NCI-H748 treated with DMSO at 0.1 percent for 48 hours (cell line): ENCODE measurements around the gene NTRK2.

Source experiments
- DNase-seq: peaks from one replicate; lab custom pipeline; 2025; lab: John Stamatoyannopoulos, UW

Gene NTRK2

DNA sequence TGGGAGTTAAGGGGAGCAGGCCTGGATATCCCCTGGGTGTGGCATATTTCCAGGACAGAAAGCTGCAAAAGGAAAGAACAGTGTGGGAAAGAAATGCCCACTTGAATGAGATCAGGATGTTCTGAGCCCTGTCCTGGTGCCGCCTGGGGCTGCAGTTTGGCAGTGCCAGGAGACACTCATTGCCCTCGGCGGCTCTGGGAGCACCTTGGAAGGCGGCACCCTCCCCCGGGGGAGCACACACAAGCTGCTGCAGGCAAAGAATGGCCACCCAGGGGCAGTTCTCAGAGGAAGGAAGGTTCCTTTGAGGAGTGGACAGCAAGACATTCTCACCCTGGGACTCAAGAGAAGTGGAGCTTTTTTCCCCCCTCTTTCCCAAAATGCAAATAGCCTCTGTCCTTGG lies 305.3 kb downstream of the NTRK2 start:
- DNase-seq, result no peak

DNA sequence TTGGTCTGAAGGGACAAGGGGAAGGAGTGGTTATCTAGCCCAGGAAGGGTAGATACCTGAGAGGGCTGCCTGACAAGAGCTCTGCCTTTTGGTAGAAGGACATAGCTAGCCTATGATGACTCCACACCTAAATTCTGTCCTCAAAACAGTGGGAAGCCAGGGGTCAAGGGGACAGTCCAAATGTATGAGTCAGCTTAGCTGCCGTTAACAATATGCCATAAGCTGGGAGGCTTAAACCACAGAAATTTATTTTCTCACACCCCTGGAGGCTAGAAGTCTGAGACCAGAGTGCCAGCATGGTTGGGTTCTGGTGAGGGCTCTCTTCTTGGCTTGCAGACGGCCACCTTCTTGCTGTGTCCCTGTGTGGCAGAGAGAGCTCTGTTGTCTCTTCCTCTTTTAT lies 306.4 kb downstream of the NTRK2 start:
- DNase-seq, result no peak

DNA sequence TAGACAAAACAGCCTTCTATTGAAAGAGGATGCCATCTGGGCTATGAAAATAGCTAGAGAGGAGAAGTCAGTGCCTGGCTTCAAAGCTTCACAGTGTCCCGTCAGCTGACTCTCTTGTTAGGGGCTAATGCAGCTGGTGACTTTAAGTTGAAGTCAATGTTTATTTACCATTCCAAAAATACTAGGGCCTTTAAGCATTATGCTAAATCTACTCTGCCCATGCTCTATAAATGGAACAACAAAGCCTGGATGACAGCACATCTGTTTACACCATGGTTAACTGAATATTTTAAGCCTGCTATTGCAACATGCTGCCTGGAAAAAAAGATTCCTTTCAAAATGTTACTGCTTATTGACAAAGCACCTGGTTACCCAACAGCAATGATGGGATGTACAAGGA lies 309.1 kb downstream of the NTRK2 start:
- no peak for DNase-seq

DNA sequence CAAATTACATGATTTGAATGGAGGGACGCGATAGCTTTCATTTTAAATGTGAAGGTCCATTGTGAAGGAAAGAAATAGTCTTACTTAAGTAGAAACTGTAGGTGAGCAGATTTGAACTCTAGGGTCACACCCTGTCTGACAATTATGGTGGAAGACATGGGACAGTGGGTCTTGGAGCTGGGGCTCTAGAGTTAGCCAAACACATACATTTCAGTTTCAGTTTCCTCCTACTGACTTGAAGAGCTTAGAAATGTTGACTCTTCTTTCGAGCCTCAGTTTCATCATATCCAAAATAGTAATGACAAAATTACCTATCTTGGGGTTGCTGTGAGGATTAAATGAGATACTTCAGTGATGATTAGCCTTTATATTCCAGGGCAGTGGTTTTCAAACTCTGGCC lies 314.2 kb downstream of the NTRK2 start:
- no peak for DNase-seq

DNA sequence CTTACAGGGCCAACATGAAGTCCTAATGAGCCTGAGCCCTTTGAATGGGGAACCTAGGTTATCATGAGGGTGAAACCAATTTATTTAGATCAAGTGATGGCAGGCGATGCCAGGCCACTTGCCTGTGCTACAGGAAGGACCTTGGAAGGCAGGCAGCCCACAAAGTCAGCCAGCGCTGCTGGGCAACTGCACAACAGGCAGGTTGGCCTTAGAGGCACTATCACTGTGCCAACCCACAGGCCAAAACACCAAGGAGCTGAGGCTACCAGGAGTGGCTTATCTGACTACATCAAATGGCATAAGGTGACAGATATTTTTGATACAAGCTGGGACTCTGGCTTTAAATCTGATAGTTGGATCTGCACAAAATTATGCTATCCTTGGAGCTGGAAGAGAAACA lies 319.1 kb downstream of the NTRK2 start:
- no peak for DNase-seq

DNA sequence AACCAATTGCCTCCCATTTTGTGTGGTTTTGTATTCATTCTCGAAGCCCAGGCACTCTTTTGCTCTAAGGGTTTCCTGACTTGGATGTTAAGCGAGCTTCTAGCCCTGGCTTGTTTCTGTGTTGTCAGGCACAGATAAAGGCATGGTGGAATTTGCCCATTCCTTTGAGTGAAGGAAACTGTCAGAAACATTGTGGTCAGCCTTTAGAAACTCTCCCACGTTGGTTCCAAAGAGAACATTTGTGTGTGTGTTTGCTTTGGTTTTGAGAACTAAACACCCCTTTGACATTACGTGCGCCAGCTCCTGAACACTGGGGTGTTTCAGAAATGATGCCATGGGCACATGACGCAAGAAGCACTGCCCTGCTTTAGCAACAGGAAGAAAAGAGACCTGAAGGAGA lies 320.9 kb downstream of the NTRK2 start:
- no peak for DNase-seq

DNA sequence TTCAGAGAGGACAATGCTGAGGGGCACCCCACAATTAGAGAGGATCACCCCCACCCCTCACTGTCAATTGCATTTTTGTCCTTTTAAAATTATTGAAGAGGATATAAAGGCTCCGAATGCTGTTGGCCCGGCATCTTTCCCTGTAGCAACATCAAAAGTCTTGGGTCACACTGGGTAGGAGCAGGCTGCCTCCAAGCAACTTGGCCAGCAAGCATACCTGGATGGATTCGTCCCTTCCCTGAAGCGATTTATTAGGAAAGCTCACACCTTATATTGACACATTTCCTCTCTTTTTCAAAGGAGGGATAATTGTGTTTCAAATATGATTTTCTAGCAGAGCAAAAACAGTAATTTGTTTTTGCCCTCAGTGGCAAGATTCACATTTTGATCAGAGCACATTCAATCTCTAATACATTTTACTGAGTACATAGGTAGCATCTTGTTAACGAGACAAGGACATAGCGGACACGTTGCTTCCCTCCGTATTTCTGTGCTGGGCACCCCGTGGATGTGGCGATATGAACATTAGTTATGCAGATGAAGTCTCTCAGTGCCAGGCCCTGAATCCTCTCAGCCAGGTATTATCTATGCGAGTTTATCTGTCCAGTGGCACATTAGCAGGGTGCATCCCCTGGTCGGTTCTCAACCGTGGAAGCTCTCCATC lies 321.5 kb downstream of the NTRK2 start:
- no peak for DNase-seq

DNA sequence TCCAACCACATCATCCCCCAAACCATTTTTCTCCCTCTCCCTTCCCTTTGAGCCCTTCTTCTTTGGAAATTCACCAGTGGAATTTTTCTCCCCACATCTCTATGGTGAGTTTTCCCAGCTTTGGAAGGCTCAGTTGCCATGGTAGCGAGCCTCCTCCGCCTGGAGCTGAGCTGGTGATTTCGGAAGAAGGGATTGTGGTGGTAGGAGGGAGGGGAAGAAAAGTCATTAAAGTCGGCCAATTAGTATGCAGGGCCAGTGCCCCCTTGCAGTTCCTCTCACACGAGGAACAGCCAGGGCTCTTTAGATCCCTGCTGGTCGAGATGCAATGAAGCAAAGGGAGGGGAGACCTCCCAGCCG lies 322.0 kb downstream of the NTRK2 start:
- DNase-seq, result no peak

DNA sequence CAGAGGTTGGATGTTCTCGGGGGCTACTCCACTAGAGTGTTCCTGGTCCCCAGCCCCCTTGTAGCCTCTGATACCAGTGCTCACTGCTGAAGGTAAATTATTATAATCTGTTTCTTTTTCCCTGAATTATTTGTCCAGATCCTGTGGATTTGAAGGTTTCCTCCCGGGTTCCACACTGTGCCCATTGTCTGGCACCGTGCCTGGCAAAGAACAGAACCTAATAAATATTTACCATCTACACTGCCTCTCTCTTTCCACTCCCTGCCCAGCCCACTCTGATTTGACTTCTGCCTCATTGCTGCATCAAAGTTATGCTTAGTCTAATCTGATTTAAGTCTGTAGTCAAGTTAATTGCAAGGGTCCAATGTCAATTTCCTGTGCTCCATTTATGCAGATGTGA lies 322.9 kb downstream of the NTRK2 start:
- no peak for DNase-seq

DNA sequence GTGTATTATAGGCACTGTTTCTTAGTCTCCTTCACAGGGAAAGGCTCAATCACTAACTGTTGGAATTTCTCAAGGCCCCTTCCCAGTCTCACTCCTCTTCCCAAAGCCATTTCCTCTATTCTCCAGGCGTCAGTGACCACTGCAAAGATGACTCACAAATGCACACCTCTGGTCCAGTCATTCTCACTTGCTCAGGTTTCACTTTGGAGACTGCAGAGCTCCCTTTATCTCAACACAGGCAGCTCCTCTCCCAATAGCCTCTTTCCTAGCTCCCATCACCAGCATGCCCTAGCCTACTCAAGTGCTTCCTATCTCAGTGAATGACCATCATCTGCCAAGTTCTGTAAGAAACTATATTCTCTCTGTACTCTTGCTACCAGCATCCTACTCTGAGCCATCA lies 323.6 kb downstream of the NTRK2 start:
- no peak for DNase-seq

DNA sequence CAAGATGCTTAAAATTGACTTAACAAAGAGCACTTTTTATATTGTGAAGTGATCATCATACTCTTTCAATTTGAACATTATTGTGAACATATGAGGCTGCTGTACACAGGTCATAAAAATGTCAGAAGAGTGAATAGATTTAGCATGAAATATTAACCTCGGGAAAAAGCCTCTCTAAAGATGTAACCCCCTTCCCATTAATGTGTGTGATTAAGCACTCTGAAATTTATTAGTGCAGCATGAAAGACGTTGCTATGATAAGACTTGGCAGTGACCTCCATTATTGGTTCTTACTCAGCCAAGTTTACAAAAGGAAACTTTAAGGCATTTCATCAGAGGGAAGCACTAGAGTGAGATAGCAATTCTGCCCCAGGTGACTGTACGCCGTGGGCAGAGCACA lies 326.5 kb downstream of the NTRK2 start:
- DNase-seq, result no peak

DNA sequence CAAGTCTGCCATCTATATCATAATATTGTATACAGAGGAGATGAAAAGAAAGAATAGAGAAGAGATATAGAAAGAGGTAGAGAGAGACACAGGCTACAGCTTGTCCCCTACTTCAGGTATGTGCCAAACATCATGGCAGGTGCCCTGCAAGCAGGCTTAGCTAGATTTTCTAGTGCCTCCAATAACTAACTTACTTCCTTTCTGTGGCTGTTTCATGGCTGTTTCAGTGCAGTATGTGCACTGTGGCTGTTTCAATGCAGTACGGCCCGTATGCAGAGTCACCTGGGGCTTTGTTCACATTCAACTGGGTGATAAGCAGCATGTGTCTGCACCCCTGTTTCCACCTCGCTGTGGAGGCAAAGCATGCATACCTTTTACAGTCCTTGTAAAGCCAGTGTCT lies 327.2 kb downstream of the NTRK2 start:
- DNase-seq, result no peak

DNA sequence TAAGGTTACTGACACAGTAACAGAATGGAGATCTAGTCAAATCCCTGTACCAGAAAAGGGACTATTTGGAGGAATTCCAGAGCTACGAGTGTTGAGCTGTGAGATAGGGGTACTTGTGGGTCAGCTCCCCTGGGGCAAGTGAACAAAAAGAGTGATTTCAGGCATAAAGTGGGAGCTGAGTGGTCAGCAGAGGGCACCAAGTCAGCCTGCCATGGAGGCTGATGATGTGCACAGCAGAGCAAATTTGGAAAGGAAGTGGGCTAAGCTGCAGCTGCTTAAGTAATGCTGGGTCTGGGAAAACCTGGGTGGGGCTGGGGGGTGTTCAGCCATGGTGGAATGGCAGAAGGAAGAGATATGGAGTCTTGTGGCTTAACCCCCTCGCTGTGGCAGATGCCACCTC lies 327.9 kb downstream of the NTRK2 start:
- DNase-seq, result no peak

DNA sequence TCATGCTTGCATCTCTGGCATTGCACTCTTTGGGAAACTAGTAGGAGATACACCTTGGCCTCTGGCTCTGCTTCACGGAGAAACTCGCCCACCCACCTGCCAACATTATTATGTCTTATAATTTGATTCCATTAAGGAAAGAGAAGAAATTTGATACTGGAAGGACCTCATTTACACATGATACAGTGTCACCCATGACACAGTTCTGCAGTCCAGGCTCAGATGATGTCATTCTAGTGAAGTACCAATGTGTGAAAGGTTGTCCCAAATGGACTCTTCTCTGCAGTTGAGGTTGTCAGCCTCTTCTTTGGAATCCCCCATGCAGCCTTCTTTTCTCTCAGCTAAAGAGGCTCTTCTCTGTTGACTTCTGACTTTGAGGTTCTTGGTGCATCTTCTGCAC lies 329.1 kb downstream of the NTRK2 start:
- DNase-seq, result no peak

DNA sequence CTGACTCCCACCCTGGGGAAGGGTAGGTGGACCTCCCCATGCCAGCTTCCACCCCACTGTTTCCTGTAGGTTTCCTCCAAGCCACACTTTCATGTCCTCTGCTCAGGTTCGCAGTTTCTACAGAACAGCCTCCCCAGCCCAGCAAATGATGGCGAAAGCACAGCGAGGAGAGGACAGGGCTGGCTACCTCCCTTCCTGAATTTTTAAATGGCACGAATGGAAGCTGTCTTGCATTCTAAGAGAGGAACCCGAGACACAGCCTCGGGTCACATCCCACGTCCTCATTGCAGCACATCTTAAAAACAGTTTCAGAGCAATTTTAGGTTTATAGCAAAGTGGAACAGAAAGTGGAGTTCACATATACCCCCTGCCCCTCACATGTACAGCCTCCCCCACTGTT lies 330.3 kb downstream of the NTRK2 start:
- DNase-seq, result no peak

DNA sequence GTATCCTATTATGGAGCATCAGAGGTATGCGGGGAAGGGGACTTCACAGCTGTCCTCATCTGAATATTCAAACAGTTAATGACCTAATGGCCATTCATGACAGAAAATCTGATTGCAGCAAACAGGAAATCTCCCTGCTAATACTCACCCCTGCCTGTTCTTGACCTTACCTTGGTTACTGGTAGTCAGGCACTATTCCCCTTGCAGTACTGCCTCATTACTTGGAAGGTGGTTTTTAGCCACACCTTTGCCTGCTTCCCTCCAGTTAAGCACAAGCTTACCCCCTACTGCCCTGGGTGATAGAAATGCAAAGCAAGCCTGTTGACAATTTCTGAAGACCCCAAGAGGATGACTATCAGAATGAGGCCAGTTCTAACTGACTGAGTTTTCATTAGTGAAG lies 332.4 kb downstream of the NTRK2 start:
- DNase-seq, result no peak

DNA sequence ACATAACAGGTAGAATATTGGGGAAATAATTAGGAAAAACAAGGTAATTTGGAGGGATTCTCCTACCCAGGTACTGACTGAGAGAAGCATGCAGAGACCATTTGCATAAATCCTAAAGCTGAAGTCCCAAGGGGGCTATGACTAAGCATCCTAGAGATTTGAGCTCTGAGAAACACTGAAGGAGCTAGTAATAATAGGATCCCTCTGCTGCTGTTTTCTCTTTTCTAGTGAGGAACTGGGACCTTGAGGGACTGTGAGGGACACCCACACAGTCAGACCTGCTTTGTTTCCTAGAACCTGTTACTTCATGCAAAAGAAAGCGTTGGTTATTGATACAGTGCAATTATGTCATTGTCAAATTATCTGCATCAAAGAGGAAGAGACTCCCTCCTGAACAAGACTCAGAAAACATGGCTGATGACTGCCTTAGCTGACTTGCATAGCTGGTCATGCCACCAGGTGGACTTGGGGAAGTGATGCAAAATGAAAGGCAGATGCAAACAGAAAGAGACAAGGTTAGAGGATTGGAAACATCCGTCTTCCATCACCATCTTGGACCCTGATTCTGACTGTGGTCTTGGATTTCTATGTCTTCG lies 335.4 kb downstream of the NTRK2 start:
- no peak for DNase-seq

DNA sequence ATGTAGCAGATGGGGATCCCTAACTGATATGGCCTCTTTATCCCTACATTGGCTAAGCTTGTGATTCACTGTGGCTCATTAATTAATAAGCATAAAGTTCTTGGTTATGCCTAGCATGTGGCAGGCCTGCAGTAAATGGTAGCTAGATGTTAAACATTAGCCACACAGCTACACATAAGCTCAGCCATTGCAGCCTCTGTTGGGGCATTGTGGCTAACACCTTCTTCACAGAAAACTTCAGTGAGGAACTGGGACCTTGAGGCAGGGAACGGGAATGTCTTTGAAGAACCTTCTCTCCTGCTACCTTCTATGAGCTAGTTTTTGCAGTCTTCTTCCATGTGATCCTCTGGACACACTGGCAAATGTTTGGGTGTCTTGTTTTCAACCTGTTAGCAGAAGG lies 338.2 kb downstream of the NTRK2 start:
- no peak for DNase-seq

DNA sequence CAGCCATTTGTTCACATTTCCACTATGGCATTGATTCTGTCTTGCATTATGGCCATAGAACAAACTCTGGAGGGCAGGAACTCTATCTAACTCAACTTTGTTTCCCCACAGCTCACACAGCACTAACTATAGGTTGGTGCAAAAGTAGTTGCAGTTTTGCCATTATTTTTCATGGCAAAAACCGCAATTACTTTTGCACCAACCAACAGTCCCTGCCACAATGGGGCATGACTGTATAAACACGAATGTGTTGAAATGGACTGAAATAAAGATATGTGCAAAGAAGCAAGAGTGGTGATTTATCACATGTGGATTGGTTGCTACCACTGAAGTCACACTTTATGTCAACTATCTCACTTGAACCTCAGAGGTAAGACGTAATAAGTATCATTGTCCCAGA lies 338.7 kb downstream of the NTRK2 start:
- DNase-seq, result no peak

DNA sequence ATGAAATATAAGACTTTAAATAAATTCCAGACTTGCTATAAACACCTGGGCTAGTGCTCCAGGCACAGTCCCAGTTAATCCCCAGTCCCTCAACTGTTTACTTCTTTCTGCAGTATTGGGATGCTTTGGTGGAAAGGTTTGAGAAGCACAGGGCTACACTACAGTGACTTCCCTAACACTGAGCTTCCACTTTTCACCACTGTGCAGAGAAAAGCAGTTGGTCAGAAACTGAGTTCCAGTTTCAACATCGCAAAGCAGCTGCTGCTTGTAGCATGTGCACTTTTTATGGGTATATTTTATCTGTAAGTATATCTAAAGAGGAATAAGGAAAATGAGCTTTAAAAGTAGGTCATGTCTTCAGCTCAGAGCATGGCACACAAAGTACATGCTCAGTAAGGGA lies 339.7 kb downstream of the NTRK2 start:
- no peak for DNase-seq

DNA sequence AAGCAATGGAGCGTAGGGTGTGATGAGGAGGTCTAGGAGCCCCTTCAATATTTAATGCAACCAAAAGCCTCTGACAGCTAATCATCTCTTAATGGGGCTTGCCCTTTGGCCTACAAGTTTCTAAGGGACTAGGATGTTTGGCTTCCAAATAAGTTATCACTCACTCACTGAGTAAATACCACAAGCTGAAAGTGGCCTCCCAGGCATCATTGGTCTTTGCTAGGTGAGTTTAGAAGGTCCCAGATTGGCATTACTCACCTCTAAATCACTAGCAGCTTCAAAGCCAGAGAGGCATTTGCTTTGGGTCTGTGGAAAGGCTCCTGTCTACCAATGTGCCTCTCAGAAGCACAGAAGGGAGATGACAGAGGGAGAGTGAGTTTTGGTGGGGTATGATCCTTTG lies 344.2 kb downstream of the NTRK2 start:
- DNase-seq, result no peak

DNA sequence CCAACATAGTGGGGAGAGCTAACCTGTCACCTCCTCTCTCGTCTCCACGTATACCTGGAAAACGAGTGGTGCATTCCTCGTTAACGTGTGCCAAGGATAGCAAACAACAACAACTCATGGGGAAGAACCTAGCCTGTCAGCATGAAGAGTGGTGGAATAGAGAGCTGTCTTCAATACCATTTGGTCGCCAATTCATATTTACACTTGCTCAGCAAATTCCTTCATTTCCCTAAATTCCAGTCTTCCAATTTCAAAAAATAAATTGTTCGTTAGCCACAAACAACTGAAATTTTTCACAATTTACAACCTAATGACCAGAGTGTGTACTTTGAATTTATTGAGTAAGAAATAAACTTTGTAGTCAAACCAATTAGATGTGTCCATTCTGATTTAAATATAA lies 344.8 kb downstream of the NTRK2 start:
- DNase-seq, result no peak

DNA sequence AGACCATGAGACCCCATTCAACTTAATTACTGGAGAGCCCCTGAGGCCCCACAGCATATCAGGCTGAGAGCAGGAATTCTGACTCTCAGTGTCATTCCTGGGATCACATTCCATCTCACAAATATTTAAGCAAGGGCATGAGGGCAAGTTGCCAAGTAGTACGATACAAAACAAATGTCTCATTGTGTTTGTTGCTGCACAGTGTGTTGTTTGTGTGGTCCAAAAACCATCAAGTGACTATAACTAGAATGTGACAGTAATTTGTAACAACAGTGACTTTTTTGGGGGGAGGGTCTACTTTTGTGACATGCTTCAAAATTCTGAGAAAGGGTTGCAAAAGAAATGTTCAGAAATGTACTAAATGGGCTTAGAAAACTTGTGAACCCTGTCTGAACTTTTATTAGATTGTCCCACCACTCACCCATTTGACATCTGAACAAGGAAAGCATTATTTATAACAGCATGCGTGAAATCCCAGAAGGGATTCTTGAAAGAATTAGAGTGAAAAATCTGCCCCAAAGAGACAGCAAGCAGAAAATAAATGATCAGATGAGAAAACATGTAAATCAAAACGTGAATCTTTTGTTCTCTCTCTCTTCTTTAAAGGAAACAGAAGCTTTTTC lies 347.0 kb downstream of the NTRK2 start:
- DNase-seq, result no peak

DNA sequence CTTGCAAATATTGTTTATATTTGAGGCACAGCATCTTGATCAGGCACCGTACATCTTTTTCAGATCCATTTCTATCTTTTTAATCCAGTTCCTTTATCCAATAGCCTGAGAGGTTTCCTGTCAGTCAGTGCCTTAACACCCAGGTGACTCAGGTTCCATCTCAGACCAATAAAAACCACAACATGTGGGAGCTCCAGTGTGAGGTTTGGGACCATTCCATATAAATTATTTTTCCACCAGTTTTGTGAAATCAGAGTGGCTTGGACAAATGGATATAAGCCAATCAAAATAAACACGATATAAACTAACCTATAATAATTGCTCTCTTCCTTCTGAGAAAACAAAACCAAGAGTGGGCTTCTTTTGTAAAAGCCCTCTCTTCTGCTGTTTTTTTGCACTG lies 351.3 kb downstream of the NTRK2 start:
- DNase-seq, result no peak
